ENCODE data around the gene FIBCD1.

FIBCD1 gene

GRCh38 chr9:130906735-130907416 lies 32.2 kb downstream of the FIBCD1 start:
- DNase-seq (ENCODE audit: low read depth): no peak

- DNase-seq (ENCODE audit: low read depth): no peak
Measured at GRCh38 chr9:130905902-130906734, 32.9 kb downstream of the FIBCD1 start.

GRCh38 chr9:130905125-130905901 lies 33.7 kb downstream of the FIBCD1 start:
- DNase-seq (ENCODE audit: low read depth): no peak

- DNase-seq (ENCODE audit: low read depth): no peak
Measured at GRCh38 chr9:130904070-130905044, 34.7 kb downstream of the FIBCD1 start.

DNA sequence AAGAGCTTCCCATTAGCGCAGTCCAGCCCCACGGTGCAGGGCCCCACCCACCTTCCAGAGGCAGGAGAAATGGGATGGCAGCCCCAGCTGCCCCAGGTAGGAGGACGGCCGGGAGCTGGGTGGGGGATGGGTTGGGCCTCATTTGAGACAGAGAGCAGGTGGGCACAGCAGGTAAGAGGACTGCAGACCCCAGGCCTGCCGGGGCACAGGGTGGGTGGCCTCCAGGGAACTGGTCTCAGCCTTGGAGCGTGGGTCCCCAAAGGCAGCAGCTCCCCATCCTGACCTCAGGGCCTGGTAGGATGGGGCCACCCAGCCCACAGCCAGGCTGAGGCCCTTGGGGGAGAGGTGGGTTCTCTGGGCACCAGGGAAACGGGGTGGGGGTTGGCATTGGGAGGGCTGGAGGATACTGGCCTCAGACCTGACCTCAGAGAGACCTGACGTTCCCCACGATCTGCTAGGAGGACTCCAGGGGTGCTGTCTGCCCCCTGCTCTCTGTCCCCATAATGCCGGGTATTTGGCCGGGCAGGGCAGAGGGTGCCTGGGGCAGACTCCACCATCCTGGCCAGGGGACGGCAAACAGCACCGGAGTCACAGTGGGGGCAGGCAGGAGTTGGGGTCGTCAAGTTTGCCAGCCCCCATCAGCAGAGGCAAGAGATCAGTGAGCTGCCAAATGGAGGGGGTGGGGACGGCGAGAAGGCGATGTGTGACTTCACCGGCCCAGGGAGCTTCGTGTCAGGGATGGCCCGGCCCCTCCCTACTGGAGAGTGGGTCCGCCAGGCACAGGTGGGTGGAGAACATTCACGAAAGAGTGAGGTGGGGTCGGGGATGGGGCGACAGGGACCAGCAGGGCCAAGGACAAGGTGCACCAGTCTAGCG lies 35.6 kb downstream of the FIBCD1 start:
- no peak for DNase-seq (ENCODE audit: low read depth)

DNA sequence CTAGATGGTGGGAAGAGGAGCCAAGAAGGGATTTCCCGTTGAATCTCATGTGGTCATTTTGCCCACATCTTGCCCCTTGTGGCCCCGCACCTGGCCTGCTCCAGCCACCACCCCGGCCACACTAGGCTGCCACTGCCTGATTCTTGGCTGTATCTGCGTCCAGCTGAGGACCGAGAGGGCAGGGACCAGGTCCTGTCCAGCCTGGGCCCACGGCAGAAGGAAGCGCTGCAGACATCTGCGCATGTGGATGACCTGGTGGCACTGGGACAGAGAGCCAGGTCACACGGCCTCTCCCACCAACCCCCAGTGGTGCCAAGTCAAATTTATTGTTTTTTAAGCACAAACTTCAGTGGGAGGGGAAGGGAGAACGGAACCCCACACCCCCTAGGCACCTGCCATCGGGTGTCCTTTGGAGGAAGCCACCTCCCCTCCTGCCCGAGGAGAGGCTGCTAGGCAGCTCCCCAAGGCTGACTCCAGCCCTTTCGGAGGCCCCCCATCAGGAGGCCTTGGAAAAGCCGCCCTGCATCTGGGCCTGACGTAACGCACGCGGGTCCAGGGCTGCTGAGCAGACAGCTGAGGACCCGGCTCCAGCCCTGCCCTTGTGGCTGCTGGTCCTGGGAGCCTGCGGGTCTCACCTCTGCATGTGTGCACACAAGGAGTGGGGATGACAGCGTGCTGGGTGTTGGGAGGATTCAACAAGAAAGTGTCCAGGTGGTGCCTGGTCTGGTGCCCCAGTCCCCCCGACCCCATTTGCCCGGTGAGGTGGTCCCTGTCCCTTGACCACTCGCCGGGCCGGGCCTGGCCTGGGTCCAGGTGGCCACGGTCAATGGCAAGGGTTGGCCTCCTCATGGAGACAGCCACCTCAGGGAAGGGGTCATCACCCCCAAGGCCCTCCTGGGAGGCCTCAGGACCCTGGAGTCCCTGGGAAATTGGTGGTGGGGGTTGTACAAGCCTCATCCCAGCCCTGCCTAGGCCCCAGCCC lies 36.6 kb downstream of the FIBCD1 start:
- no peak for DNase-seq (ENCODE audit: low read depth)

DNA sequence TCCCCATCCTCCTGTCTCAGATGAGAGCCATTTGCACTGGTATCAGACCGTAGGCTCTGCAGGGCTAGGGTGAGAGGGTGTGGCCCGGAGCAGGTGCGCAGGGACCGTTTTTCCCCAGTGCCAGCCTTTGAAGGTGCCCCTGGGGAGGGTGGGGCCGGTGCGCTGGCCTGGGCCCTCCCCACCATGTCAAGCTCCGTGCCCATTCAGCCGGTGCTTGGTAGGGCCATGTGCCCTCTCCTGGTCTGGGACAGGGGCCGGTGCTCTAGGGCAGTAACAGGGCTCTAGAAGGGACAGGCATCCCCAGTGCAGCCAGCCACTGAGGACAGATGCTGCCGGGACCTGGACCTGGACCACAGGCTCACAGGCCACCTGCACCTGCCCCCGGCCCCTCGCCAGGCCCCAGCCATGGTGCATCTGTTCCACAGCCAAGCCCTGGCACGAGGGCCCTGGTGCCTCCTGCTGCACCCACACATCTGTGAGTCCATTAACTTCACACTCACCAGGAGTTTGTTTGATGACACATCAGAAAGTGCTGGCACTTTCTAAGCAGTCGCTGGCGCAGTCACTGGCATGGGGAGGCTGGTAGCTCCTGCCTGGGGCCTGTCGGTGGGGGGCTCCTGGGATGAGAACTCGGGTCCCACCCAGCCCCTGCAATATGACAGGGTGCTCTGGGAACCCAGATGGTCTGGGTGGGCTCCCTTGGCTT lies 37.4 kb downstream of the FIBCD1 start:
- DNase-seq (ENCODE audit: low read depth): no peak

- DNase-seq (ENCODE audit: low read depth): no peak
Measured at GRCh38 chr9:130900701-130901497, 38.1 kb downstream of the FIBCD1 start.

GRCh38 chr9:130899051-130899748 lies 39.8 kb downstream of the FIBCD1 start:
- DNase-seq (ENCODE audit: low read depth): no peak

GRCh38 chr9:130898552-130898852 lies 40.5 kb downstream of the FIBCD1 start:
- DNase-seq (ENCODE audit: low read depth): no peak

- no peak for DNase-seq (ENCODE audit: low read depth)
Measured at GRCh38 chr9:130897848-130898551, 41.0 kb downstream of the FIBCD1 start.

DNA sequence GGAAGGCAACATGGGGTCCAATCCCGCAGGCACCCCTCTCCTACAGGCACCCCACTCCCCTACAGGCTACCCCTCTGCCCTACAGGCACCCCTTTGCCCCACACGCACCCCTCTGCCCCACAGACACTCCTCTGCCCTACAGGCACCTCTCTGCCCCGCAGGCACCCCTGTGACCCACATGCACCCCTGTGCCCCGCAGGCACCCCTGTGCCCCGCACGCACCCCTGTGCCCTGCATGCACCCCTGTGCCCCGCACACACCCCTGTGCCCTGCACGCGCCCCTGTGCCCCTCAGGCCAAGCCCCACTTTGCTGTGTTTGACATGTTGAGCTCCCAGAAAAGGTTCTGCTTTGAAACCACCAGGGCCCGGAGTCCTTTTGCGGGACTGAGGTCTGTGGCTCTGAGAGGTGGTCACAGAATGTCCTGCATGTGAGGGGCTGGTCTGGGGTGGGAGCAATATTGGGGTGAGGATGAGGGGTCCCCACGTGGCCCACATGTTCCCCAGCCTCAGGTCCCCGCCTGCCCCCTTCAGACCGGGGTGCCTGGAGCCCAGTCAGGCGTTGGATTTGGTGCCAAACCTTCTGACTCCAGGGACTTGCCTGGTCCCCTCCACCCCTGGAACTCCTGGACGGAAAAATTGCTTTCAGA lies 41.8 kb downstream of the FIBCD1 start:
- DNase-seq (ENCODE audit: low read depth): no peak

DNA sequence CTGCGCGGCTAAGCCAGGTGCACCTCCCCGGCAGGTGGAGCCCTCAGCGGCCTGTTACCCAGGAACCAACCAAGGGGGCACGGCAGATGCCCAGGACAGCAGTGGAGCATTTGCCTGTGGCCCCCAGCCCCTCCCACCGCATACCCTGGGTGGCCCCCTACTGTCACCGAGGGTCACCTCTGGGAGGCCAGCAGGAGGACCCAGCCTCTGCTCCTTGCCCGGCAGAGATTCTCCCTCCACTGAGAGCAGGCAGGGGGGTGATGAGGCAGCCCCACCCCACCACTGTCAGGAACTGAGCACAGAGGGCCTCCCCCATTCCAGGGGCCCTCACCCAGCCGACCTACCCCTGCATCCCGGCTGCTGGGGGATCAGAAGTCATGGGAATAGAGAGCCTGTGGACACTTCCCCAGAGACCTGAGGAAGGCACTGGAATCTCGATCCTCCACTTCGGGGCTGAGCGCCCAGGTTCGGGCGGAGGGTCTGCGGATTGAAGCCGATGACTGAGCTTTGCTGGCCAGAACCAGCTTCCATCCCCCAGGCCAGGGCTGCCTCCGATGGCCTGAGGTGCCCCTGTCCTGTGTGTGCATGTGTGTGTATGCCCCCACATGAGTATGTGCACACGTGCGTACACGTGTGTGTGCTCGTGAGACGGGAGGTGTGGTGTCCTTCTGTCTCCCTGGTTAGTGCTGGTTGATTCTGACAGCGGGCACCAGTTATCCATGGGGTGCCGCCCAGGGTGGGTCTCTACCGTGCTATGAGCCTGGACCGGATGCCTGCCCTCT lies 42.6 kb downstream of the FIBCD1 start, which contains the start of gene QRFP:
Gene QRFP (minus strand): TSS at position 580 of the 782 bp plus-strand sequence. CDS start 2,974 bp downstream, outside the sequence.
- DNase-seq (ENCODE audit: low read depth): no peak

- DNase-seq (ENCODE audit: low read depth): no peak
Measured at GRCh38 chr9:130895481-130896232, 43.4 kb downstream of the FIBCD1 start.
